Fibroblast of peridontal ligament (primary cell): ENCODE results near the gene IPO5.
A peak's percentile ranks its signal among the peaks of the same experiment; 100 is the strongest.
"Not testable (repeated sequence)": the region's sequence is repeated elsewhere in the genome, so short reads cannot be mapped to it uniquely, and the experiment has no call there.

Source experiments
- DNase-seq: peaks from one replicate; pipeline ENCODE4 v3.0.0-alpha.2; 2010; ENCODE audit errors: extremely low read depth

The IPO5 gene

DNA sequence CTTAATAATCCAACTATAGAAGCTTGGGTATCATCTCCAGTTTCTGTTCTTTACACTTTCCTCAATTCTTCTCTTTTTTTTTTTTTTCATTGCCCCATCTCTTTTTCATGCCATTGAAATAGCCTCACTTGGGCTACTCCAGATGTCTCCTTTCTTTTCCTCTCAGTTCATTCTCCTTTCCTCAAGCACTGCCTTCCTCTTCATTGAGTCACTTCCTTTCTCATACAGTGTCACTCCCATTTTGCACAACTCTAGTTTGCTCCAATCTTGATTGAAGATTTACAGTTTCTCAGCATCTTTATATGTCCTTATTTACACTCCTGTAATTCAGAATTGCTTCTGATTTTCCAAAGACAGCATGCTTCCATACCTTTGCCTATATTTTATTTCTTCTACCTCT, 61.3 kb downstream of the IPO5 start:
- DNase-seq = peak; percentile 74

DNA sequence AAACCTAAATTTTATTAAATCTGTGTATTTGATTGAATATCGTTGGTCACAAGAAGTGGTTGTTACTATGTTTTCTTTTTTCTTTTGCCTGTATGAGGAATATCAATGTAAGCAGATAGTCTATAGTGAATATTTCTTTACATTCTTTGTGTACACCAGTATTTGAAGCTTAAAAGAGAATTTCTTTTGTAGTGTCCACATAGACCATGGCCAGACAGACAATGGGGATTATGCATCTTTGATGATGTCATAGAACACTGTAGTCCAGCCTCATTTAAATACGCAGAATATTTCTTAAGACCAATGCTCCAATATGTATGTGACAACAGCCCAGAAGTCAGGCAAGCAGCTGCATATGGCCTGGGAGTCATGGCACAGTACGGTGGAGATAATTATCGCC, 64.8 kb downstream of the IPO5 start:
- DNase-seq = no peak

DNA sequence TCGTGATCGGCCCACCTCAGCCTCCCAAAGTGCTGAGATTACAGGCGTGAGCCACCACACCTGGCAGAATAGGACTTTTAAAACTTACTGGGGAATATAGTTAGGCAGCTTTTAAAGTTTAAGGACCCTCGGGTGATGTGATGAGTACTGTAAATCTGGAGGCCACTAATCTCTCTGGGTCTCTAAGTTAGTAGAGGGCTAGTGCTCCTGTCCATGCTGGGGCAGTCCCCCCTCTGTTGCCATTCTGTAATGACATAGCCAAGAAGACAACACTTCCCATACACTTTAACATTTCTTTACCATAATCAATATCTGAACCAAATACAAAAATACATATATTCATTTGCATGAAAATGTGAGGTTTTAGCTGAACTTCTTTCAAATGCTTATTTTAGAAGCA, 65.7 kb downstream of the IPO5 start:
- DNase-seq = no peak

DNA sequence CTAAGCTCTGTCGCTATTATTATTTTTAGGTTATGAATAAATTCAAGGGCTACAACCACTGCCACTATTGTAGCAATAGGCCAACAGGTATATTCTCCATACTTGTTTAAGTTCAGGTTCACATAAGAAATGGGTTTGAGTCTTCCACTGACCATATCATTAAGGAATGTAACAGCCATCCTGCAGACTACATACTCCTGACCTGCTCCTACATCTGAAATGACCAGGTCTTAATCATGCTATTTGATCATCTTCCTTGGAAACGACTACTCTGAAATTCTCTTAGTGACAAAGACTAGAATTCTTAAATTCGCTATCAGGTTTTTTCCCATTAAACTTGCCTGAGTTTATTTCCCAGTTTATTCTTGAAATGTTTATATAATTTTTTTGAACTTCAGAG, 66.8 kb downstream of the IPO5 start:
- DNase-seq = no peak

DNA sequence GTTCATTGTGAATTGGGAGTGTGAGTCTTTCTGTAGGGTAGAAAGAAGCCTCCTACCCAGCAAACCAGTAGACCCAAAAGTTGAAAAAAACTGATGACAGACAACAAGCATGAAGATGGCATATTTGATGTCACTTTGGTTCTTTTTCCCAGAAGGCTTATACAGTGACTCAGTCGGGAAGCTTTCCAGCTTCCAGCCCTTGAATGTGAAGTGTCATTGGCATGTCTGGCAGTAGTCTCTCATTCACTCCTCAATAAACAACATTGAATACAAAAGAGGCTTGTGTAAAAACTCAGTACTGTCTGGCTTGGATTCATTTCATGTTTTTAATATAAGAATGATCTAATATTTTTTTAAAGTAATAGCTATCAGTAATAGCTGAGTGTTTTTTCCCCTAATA, 68.7 kb downstream of the IPO5 start:
- peak; percentile 60 for DNase-seq

DNA sequence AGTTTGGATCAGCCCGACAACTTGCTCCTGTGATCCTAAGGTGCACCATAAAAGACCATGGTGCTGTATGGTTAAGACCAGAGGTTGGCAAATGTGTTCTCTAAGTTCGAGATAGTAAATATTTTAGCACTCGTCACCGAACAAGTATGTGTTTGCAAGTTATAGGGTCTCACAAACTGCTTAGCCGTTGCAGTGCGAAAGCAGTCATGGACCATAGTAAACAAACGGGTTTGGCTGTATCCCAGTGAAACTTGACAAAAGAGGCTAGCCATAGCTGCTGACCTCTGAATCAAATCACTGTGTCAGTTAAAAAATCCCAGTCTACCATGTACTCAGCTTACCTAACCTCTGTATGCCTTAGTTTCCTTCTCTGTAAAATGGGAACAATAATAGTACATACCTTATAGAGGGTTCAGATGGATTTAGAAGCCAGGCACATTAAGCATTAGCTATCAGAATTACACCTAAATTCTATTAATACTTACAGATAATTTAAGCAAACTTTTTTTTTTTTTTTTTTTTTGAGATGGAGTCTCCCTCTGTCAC, 72.1 kb downstream of the IPO5 start:
- no peak for DNase-seq

DNA sequence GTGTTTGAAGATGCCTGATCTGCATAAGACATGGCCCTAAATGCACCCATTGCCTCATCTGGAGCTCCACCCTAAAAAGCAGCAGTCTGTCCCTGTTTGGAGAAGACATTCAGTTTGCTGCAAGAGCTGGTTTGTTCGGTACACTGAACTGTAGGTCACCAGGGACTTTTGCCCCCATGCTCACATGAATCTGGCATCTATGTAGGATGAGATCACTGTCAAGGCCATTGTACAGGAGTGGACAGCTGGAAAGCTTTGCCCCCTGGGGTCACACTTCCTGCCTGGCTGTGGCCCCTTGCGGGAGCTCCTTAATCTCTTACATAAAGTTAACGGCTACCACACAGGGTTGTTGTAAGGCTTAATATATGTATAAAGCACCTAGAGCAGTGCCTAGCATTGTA, 73.0 kb downstream of the IPO5 start:
- no peak for DNase-seq

DNA sequence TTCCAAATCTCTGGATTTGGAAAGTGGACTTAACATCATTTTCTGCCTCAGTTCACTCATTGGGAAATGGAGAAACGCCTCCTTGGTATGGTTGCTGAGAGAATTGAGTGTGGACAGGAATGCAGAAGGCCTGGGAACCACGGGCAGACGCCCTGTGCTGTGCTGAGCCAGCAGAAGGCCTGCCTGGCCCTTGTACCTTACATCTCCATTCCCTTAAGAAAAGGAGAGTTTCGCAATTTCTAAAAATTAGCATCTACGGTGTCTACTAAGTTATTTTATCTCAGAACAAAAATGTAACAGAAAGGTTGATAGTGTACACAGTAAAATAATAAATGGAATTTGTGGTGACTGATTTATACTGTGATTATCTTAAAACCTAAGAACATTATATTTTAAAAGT, 78.7 kb downstream of the IPO5 start:
- no peak for DNase-seq

DNA sequence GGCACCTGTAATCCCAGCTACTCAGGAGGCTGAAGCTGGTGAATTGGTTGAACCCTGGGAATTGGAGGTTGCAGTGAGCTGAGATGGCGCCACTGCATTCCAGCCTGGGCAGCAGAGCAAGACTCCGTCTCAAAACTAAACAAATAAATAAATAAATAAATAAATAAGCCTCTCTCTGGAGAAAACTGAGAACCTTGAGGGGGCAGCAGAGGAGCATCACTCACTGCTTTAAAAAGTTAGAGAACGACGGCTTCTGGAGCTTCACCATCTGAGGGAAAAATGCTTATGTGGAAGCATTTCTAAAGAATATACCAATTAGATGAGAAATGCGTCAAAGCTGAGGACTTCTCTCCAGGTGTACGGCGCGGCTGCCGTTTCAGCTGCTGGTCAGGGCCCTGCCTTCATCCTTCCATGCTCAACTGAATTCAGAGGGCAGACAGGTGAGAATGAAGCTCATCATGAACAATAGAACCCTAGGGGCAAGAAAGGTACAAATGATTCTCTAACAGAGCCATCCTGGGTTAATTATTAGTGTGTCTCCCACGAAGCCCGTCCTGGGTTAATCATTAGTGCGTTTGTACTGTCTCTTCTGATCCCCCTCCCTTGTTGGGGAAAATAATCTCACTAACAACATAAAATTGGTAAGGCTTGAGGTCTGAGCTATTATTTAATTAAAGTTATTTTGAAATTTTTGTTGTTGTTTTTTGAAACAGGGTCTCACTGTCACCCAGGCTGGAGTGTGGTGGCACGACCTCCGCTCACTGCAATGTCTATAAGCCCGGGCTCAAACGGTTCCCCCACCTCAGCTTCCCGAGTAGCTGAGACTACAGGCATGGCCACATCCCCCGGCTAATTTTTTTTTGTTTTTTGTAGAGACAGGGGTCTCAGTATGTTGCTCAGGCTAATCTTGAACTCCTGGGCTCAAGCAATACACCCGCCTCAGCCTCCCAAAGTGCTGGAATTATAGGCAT, 80.1 kb downstream of the IPO5 start:
- DNase-seq = peak; percentile 80

DNA sequence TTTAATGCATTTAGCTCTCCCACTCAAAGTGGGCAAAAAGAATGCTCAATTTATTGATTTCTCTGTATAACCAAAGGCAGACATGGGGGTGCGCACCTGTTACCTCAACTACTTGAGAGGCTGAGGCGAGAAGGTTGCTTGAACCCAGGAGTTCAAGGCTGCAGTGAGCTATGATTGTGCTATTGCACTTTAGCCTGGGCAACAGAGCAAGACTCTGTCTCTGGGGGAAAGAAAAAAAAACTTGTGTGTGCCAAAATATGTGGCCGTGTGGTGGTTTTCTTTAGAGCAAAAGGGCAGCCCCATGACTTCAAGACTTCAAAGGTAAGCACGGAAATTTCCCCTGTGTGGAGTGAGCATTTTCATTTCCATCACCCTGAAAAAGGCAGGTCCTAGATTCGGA, 81.9 kb downstream of the IPO5 start:
- no peak for DNase-seq

DNA sequence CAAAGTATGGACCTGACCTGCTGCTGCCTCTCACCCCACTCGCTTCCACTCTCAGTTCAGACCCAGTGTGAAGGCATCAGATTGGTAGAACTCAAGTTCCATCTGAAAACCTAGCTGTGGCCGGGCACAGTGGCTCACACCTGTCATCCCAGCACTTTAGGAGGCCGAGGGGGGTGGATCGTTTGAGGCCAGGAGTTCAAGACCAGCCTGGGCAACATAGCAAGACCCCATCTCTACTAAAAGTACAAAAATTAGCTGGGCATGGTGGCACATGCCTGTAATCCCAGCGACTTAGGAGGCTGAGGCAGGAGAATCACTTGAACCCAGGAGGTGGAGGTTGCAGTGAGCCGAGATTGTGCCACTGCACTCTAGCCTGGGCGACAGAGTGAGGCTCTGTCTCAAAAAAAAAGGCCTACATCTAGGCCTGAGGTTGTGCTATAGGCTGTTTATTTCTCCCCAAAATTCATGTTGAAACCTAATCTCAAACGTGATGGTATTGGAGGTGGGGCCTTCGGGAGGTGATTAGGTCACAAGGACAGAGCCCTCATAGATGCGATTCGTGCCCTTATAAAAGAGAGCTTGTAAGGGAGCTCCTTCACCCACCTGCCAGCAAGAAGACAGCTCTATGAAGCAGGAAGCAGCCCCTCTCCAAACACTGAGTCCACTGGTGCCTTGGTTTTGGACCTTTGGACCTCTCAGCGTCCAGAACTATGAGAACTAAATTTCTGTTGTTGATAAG, 83.3 kb downstream of the IPO5 start:
- not testable (repeated sequence) for DNase-seq

DNA sequence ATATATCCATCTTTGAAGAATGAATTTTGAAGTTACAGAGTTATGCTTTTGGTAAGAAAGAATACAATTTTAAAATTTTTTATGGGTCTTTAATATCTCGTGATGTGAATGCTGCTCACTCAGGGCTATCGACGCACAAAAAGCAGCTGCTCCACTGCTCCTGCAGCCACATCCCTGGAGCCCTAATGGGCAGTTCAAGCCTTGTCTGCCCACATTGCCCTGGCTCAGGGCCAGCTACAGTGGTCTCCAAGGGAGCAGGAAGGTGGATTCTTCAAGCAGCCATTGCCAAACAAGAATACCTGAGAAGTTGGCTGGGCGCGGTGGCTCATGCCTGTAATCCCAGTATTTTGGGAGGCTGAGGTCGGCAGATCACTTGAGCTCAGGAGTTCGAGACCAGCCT, 85.8 kb downstream of the IPO5 start:
- DNase-seq = no peak

DNA sequence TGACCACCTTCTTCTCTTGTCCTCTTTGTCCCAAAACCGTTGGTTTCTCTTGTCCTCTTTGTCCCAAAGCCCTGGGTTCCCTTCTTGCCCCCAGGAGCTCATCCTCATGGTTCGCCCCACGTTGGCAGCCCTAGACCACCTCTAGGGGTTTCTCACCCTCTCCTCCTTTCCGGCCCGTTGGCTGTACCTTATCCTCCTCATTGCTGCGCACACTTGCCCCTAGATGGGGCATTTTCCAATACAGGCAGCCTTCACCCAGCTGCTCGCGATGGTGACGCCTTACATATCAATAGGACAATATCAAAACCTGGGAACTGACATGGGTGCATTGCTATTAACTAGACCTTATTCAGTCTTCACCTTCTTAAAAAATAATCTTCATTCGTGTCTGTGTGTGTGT, 86.5 kb downstream of the IPO5 start:
- DNase-seq = no peak

DNA sequence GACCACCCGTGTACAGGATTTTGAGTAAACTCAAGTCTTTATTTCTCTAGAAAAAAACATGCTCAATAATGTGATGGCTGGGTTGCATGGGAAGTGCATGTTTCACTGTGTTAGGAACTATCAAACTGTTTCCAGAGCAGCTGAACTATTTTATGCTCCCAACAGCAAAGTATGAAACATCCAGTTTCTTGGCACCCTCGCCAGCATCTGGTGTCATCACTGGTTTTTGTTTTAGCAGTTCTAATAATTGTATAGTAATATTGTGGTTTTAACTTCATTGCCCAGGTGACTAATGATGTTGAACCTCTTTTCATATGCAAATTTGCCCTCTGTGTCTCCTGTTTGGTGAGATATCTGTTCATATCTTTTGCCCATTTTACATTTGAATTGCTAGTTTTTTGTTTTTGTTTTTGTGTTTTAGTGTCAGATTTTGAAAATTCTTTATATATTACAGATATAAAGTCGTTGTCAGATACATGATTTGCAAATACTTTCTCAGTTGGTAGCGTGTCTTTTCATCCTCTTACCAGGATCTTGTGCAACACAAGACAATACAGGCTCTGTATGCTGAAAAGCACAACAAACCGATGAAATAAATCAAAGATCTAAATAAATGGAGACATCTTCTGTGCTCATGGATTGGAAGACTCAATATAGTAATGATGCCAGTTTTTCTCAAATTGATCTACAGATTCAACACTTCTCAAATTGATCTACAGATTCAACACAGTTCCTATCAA, 87.8 kb downstream of the IPO5 start:
- DNase-seq = no peak

DNA sequence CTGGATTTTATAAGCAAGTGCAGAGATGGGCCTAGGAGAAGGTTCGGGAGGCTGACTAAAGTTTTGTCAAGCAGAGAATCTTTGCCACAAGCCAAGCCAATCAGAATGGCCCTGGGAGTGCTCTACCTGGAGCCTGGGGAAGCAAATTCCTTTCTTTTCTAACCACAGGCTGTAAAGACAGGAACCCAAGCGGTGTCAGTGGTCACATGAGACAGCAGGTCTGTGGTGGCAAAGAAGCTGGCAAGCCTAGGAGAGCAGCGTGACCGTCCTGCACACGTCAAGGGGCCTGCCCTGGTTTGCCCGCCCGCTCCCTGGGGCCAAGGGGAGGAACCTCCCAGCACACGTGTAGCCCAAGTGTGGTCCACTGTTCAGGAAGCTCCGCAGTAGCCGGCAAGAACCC, 90.8 kb downstream of the IPO5 start:
- DNase-seq = no peak

DNA sequence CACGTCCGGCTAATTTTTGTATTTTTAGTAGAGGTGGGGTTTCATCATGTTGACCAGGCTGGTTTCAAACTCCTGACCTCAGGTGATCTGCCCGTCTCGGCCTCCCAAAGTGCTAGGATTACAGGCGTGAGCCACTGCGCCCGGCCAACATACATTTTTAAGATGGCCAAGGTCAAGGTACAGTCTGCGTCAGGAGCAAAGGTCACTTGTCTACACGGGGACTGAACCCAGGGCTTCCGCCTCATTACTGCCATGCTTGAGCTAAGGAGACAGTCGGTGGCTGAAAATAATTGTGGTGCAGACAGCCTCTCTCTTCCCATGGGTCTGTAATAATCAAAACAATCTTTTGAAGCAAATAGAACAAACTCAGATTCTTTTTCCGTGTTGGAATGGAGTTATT, 94.3 kb downstream of the IPO5 start:
- DNase-seq = not testable (repeated sequence)

DNA sequence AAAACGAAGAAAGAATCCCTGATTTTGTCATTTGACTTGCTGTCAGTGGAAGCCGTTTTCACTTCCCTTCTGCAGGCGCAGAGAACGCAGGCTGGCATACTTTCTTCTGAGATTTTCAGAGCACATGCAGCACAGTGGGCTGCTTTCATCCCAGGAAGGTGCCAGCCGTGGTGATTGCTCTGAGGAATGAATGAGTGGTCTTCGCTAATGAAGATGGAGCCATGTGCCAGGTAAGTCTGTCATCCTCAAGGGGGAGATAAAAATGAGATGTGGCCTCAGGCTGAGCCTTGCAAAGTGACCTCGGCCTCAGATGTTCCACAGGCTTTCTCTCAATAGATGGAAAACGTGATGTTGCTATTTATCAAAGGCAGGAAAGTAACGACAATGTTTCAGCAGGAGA, 94.8 kb downstream of the IPO5 start:
- DNase-seq = no peak

DNA sequence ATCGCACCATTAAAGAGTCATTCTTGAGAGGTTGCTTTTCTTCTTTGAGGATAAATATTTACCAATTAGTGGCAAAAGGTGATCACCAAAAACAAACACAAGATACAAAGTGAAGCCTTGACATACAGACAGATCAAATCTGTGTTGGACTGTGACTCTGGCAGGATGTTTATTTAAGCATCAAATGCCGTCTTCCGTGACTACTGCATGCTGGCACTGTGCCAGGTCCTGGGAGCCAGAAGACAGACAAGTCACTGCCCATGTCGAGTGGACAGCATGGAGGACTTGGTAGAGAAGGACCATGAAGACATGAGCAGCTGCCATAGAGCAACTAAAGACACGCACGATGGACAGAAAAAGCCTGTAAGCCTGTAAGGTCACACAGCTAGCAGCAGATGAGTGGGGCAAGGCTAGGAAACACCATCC, 96.6 kb downstream of the IPO5 start:
- no peak for DNase-seq

DNA sequence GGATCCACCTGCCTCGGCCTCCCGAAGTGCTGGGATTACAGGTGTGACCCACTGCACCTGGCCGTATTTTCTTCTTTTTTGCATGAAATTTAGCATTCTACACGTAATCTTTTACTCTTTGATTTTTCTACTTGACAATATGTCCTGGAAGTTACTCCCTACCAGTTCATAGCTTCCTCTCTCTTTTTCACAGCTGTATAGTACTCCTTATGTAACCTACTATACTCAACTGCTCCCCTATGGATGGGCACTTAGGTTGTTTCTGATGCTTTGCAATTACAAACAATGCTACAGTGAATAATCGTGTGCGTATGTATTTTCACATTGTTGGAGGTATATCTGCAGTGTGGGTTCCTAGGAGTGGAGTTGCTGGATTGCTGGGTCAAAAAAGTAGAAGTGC, 98.9 kb downstream of the IPO5 start:
- DNase-seq = no peak

DNA sequence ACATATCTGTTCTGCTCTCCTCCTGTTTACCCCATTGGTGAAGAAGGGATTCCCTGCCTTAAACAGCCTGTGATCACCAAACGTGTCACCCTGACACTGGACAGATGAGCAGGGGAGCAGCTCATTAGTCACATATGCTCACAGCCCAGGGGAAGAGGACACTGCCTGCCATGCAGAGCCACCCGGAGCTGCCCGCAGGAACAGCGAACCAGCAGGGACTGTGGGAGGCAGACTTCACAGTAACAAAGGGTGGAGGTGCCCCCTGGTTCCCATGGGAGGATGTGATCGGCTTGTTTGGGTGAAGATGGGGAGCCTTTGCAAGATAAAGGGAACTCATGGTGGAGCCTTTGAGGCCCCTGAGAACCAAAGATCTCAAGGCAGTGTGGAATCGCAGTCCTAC, 100.8 kb downstream of the IPO5 start:
- DNase-seq = no peak

DNA sequence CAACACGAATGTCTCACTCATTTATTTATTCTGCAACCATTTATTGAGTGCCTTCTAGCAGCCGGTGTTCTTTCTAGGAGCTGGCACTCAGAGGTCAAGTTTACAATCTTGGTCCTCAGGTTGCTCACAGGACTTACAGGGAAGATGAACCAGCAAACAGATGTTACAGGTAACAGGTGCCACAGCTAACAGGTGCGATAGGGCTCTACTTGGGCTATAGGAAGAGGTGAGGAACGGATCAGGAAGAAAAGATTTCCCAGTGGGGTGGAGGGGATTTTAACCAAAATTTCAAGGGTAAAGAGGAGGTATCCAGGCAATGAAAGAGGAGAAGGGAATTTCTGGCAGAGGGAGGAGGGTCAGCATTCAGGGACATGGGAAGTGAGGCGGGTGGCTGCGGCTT, 102.1 kb downstream of the IPO5 start:
- no peak for DNase-seq

DNA sequence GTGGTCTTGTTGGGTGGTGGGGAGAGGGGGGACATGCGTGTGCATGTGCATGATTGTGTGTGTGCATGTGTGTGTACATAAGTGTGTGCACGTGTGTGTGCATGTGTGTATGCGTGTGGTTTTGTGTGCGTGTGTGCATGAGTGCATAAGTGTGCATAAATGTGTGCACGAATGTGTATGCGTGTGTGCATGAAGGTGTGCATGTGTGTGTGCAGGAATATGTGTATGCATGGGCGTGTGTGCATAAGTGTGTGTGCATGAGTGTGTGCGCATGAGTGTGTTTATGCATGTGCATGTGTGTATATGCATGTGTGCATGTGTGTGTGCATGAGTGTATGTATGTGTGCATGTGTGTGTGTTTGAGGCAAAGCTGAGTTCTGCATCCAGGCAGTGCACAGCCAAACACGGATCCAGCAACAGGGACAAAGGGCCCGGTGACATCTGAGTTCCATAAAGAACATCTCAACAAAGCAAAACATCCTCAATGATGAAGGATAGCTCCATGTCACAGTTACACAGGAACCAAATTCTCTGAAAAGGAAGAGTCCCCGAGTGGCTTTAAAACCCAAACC, 103.5 kb downstream of the IPO5 start:
- DNase-seq = no peak
